GM19240 (cell line): ENCODE data around the gene EXOC6B.

Source experiments
- DNase-seq: peaks from one replicate; pipeline ENCODE4 v3.0.0; 2011; ENCODE audit warnings: low spot score; ENCODE audit not compliant: insufficient read length

The EXOC6B gene

DNA sequence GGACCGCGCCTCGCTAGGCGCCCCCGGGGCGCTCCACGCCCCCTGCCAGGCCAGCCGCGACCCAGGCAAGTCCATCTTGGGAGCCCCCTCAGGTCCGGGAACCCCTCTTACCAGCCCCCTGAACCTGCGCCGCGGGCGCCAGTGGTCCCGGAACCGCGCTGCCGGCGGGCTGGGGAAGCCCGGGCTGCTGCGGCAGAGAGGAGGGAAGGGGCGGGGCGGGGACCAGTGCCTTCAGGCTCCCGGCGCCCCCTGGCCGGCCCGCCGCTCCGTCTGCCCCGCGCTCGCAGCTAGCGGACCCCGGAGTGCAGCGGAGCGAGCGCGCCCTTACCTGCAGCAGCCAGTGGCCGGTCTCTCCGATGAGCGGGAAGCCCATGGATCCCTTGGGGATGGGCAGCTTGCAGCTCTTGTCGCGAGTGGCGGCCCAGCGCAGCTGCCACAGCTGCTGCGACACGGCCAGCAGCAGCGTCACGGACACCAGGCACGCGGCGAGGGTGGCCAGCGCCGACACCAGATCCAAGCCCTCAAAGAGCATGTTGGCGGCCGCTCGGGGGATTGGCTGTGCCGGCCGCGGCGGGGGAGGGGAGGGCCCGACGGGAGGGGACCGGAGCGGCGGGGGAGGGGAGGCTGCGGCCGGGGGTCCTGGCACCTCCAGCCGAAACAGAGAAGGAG is 678.4 kb downstream of the EXOC6B start, which contains the start of gene CYP26B1:
Gene CYP26B1, minus strand, starts transcription at position 560 of the 669 bp plus-strand sequence. Its CDS starts 28 bp downstream, at position 532.
- no peak for DNase-seq

DNA sequence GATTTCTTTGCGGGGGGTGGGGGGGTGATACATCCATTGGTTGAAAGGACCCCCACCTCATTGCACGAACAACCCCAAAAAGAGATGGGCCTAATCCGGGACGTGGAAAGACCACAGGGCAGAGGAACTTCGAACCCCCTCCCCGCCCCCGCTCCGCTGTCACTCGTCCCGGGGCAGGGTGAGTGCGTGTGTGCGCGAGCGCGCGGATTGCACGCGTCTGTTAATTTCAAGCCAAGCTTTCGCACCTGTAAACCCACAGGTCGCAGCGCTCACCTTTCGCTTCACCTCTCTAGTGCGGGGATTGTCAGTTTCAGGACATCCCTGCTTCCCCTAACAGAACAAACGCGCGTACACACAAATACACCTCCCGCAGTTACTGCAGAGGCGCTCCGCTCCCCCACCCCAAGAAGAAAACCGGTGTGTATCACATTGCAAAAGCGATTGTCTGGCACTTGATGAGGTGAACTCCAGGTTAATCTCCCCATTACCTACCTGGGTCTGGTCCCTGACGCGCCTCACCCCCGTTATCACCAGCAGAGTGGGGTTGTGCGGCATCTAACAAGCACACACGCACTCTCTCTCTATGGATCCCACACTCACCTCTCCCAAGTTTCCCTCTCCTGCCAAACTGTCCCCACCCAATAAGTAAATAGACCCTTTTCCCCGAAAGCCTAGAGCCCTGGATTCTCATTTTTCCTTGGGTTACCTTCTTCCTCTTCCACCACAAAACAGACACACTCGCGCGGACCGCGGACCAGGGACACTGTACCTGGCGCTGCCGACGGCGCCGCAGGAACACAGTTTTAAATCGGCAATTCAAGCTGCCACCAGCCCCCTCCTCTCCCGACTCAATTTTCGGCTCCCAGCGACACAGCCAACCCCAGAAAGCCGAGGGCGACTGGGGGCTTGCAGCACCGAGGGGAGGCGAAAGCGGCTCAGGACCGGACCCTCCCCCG is 679.2 kb downstream of the EXOC6B start:
- no peak for DNase-seq

DNA sequence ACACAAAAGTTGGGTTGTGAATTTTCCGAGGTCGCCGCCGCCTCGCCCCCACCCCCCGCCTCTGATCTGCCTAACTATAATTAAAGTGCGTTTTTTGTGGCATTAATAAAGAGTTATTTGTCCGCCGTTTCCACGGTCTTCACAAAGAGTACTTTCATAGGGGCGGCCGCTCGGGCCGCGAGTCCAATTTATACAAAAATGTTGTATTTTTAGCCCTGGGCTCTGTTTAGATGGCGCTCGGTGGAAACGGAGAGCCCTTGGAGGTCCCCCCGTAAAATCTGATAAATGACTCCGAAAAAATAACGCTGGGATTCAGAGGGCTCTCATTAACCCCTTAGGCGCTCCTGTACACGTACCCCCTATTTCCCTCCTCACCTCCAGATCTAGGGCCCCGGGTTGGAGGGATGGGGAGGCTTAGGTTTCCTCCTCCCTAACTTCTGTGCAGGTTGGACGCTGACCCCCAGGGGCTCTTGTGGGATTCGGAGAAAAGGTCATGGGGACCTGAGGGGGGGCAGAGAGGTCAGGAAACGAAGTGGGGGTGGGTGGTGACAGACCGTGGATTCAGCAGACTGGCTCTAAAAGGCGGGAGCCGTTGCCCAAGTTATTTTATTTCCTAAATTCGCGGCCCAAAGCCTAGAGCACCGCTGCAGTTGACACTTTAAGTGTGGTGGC is 680.0 kb downstream of the EXOC6B start:
- no peak for DNase-seq

DNA sequence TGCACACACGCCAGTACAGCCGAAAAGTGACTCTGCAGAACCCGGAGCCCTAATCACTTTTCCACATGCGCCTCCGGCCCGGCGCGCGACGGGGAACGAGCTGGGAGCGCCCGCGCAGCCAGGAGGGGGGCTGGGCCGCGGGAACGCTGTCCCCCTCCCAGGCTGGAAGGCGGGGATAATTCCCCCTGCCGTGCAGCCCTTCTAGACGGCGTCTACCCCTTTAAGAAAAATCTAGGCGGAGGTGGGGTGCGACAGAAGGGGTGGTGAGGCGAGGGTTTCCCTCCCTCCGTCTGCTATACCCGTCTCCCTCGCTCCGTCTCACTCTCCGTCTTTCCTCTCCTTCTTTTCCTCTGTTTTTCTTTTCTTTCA is 680.6 kb downstream of the EXOC6B start:
- no peak for DNase-seq

DNA sequence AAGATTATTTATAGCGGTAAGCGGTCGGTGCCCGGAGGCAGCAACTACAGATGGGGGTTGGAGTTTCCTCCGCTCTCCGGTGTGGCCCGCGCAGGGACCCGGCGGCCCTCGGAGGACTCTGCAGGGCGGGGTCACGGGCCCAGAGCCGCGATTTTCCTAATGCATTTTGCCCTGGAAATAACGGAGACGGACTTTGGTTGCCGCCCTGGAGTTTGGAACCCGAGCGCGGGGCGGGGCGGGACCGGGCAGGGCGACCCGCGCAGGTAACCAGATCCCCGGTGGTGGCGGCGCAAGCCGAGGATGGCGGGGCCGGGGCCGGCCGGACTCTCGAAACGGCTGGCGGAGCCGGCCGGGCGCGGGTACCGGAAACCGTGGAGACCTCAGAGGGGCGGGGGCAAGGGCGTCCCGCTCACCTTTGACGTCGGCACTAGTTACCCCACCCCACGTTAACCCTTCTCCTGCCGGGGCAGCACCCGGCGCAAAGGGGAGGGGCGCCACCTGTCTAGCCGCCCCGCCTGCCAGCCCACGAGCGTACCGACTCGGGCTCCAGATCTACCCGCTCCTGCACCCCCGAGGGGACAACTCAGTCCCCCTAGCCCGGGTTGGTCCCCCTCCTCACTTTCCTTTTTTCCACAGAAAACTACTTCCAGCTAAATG is 681.1 kb downstream of the EXOC6B start:
- no peak for DNase-seq

DNA sequence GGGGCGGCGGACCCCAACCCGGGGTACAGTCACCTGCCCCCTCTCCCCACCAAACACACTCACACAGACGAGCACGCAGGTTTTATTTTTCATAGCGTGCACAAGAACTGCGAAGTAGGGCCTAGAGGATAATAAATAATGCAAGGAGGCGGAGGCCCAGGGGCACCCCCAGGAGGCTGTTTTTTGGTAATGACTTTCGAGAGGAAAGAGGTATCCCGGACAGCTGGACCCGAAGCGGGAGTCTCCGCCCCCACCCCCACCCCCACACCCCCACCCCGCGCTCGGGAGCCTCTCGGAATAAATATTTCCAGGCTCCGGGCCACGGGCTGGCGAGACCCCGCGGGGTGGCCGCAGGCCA is 681.6 kb downstream of the EXOC6B start:
- no peak for DNase-seq

DNA sequence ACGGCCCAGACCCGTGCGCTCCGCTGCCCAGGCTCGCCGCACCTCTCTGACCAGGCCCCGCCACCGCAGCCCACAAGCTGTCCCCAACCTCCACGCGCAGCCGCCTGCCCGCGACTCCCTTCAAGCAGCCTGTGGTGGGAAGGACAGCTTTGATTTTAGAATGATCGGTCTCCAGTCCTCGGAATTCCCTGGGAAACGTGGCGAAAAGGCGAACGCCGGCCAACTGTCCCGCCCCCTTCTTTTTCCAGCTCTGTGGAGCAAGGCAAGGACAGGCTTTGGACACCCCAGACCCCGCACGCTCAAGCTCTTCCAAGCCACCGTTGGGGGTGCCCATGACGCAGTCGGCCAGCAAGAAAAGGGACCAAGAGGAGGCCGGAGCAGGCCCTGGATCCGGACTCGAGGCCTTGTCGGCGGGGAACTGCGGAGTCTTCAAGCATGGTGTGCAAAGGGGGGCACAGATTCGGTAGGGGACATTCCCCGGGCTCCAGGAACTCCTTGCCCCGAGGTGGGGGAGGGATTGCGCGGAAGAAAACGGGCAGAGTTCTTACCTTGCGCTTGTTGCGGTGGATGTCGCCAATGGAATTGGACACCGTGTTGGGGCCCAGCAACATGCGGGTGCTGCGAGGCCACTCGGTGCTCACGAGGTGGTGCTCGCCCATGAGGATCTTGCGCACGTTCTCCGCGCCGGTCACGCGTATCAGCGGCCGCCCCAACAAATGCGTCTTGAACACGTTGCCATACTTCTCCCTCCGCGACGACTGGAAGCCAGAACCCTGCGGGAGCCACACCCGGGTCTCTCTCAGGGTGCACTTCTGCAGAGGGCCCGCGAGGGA is 682.2 kb downstream of the EXOC6B start:
- no peak for DNase-seq

DNA sequence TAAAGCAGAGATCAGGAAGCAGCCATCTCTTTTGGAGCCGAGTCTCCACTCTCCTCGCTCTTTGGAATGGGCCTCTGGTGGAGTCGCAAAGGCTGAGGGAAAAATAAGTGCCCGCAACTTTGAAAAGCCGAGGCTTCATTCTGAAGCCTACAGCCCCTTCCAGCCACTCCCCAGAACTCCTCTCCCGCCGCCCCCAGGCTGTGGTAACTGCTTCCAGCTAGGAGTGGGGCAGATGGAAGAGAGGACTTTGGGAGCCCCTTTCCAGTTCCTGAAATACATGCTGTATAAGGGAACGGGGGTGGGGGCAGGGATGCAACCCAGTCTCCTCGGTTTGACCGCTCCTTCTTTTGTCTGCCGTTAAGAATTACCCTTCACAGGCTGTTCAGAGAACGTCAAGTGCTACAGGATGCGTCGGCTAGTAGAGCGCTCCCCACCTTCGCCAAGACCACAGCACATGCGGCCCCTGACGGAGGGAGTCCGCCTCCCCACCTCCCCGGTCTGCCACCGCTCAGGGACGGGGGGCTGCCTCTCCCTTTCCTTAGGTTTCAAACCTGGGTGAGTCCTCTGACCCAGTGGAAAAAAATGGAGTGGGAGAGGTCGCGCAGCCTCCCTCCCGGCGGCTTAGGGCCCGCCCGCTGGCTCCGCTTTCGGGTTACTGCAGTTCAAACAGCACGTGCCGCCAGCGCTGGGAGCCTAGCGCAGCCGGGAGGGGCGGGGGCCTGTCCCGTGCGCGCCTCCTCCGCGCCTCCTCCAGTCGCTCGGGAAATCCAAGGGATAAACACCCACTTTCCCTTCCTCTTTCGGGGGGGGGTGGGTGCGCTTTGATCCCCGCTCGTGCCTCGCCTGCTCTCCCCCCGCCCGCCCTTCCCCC is 683.0 kb downstream of the EXOC6B start:
- DNase-seq, result no peak

DNA sequence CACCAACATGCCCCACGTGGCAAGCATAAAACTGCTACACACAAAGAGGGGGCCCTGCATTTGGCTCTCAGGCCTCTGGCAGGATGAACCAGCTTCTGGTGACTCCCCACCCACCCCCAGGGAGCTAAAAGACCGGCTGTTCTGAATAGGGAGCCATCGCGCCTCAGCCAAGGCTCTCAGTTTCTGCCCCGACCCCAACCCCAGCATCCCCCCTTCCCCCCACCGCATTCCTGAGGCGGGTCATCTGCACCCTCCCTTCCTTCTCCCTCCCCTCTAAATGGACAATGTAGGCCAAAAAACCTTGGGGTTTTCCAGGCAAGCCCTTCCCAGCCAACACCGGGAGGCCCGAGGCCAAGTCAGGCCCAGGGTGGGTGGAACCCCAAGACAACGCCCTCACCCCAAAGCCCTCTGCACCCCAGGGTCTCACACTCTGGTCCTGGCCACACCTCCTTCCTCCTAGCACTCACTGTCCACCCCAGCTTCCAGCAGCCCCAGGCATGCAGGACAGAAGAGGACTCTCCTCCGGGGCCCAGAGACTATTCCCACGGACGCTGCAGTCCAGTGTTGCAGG is 683.9 kb downstream of the EXOC6B start:
- no peak for DNase-seq

DNA sequence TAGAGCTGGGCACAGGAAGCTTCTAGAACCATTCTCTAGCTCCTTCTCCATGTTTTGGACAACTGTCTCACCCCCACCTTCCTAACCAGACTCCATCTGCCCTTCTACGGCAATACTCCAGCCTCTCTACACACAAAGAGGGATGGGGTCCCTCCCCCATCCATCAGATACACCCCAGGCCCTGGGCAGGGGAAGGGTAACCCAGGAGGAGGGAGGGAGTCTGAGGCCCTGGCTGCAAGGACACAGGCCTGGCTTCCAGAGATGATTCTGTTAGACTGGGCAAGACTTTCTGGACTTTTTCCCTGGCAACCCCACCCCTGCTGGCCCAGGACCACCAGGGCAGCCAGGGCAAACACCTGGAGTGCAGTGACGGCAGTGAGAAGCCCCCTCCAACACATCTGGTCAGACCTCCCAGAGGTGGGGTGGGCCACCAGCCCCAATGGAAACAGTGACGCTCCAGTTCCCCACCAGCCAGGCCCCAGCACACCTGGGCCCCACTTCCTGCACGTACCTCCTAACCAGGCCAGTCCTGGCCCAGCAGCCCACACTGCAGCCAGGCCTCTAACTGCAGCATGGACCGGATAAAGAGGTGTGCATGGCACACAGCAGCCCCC is 684.7 kb downstream of the EXOC6B start:
- DNase-seq, result no peak

DNA sequence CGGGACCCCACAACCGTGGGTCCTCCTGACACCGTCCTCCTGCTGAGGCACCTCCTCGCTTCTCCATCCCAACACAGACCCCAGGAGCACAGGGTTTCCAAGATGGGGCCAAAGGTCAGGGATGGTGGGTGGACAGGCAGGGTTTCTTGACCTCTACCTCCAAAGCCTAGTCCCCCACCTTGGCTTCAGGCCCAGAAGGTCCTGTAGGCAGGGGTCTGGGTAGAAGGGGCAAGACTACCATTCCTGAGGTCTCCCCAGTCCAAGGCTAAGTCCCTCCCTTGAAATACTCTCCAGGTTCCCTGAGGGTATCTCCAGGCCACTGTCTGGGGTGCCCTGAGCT is 685.2 kb downstream of the EXOC6B start:
- DNase-seq, result no peak

DNA sequence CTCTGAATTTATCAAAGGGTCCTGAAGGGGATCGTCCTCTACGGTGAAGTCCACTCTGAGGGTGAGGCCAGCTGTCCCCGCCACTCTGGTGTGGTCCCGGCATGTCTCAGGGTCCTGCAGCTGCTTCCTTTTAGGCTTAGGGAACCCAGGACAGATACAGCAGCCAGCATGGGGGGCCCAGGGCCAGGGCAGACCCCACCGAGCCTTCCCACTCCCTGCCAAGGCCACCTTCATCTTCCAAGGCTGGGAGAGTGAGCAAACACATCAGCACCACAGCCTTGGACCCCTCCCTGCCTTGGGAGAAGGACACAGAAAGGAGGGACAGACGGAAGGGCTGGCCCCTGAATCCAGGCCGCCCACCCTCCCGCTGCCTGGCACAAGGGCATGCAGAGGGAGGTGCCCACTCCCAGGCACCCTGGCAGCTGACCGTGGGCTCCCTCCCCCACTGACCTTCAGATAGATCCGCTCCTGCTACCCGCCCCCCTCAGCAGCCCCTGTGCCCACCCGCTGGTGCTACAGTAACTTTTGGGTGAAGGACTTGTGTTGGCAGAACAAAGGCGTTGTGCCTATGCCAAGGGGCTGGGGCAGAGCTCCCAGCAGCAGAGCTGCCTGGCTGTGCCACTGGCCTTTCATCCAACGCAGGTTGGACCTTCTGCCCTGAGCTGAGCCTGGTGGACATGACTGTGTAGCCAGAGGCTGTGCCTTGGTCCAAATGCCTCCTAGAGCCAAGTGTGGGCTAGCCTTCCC is 685.8 kb downstream of the EXOC6B start:
- no peak for DNase-seq

DNA sequence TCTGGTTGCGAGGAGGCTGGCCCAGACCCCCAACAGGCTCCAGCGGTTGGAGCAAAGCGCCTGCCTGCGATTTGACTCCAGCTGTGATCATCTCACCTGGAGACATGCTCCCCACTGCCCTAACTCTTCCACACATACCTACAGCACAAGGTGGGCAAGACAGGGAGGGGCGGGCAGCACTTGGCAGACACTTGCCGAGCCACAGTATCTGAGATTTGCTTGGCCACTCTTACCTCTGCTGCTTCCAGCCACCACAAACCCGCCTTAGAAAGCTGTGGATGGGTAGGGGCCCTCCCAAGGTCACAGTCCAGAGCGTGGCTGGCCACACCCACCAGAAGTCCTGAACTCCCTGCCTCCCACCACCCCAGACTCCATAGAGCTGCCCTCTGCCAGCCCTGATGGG is 686.4 kb downstream of the EXOC6B start:
- no peak for DNase-seq

DNA sequence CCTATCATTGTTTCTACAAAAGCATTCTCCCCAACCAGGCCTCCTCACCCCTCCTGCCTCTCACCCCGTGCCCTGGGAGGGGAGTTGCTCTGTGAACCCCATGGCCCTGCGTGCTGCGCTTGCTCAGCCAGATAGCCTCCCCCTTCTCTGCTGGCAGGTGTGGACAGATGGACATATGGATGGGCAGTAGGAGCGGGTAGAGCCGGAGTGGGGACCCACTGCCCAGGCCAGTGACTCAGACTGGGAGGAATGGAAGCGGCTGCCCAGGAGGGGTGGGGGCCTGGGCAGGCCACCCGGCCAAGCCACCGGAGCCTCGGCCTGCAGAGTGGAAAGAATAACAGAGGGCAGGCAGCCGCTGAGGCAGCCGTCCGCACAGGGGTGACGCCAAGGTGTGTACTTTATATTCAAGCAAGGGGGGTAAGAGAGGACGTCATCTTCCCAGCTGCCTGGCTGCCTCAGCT is 686.9 kb downstream of the EXOC6B start:
- DNase-seq, result no peak

DNA sequence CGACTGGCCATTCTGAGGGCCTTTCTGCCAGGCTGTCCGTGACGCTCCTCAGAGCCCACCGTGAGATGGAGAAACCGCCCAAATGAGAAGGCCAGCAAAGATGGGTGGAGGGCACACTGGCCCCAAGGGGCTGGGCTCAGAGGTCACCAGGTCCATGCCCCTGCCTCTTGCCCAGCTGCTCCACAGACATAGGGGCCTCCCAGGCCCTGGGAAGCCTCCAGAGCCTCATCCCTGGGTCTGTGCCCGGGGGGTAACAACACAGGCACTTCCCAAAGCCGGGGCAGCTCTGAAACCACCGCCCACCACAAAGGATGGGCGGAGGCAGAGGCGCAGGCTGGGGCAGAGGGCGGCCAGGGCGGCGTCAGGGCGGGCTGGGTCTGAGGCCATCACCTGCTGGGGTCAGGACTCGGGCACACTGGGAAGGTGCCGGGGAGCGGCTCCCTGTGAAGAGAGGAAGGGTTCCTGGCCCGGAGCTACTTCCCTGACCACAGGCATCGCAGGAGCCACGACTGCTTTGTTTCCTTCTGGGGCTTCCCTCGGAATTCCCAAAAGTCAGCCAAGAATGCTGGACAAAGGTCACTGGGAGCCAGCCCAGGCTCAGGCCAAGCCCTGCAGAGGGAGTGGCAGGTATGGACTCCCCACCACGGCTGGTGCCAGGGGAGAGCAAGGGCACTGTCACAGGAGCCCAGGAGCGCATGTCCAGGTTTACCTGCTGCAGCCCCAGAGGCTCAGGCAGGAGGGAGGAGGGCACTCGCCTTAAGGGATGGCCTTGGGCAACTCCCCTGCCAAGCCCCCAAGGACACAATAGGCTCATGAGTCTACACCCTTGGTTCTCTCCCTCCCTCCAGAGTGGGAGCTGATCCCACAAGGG is 687.6 kb downstream of the EXOC6B start:
- DNase-seq, result no peak

DNA sequence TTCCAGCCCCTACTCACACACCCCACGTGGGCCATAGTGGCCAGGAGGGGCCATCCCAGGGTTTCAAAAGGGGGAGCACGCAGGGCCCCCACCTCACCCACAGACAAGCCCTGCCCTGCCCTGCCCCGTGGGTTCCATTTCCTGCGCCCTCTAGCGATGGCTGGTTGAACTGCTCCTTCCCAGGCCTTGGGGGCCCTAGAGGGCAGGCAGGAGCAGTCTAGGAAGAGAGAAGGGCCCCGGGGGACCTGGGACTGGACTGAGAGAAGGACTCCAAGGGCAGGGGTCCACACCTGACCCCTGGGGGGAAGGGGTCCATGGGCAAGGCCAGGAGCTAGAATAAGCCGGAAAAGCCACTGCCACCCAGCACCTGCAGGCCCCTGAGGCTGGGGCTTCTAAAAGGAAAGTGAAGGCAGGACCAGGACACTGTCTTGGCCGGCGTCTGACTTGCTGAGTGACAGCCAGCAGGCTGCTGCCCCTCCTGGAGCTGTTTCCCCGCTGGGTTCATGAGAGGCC is 688.3 kb downstream of the EXOC6B start:
- DNase-seq, result peak; percentile 84

DNA sequence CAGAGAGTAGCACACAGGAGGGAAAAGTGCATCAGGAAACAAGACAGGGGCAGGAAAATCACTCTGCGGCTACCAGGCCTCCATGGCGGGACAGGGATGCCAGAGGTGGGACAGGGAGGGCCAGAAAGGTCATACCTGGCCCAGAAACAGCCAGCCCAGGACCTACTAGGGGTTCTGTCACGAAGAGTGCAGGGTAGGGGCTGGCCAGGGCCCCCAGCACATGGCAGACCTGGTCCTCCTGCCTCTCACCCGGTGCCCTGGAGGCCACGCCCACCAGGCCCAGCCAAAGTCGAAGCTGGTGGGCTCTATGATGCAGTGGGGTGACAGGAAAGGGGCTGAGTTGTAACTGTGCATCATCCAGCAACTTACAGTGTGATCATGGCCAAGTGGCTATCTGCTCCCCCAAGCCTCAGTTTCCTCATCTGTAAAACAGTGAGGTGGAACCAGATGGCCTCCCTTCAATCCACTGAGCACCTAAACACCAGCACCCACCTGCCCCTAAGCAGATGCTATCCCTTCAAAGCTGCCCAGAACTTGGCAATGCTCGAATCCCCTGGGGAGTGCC is 688.8 kb downstream of the EXOC6B start:
- no peak for DNase-seq
